Measurements from ENCODE around the gene CHTF18.

DNA sequence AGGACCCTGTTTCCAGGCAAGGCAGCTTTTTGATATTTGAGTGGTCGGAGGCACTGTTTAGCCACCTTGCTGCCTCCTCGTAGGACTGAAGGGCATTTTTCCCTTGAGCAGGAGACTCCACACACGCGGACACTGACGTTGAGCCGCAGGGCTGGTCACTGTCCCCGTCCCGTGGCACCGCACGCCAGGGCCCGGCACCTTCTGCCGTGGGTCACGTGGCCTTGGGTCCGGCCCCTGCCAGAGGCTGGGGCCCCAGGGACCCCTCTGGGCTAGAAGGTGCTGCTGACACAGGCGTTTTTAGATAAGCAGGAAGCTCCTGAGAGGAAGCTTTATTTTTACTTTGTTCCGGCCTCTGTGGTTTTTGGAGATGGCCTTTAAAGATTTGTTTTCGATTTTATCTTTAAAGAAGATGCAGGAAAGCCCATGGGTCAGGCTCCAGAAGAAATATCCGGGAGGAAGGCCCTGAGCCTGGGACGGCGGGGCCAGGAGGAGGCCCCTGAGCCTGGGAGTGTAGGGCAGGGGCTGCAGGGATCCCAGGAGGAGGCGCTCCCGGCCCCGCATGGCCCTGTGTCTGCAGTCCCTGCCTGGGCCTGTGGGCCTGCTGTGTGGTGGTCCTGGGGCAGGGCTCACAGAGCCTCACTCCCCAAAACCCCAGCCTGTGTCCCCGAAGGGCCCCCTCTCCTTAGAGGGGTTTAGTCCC, 42.6 kb downstream of the CHTF18 start:
- TF ChIP-seq POLR2A (IDR thresholded peaks at IDR 0.05; ENCODE audit: low read depth, low read length) (no peak), POLR2AphosphoS5 (IDR thresholded peaks at IDR 0.05; ENCODE audit: low read depth, low read length) (no peak), TAF1 (IDR thresholded peaks at IDR 0.05; ENCODE audit: low read depth, low read length) (no peak)

All from GM12891 (cell line).